GM23248 (cell line): ENCODE data around the gene SEPTIN2.

Source experiments
- EZH2 ChIP-seq: fragments of 200-600 bp; sonication (generic); IDR thresholded peaks from 2 replicates; pipeline ENCODE4 v1.6.1; 2018; ENCODE audit warnings: antibody characterized with exemption, mild to moderate bottlenecking; ENCODE audit not compliant: insufficient read depth, poor library complexity, severe bottlenecking
- EZH2phosphoT487 ChIP-seq: fragments of 200-600 bp; sonication (generic); IDR thresholded peaks from 2 replicates; pipeline ENCODE4 v1.6.1; 2018; ENCODE audit warnings: antibody characterized with exemption, moderate library complexity, mild to moderate bottlenecking, low read depth; ENCODE audit not compliant: insufficient read depth

- TF ChIP-seq EZH2phosphoT487 (no peak), EZH2 (no peak)
Measured at GRCh38 chr2:241321886-241322285, 6.2 kb downstream of the SEPTIN2 start.
